IMR-90 (cell line): Measurements from ENCODE around the gene MEN1.

Experiments
- BHLHE40 ChIP-seq: fragments of 150-350 bp; IDR thresholded peaks from 2 replicates; pipeline ENCODE4 v1.6.1; 2016; ENCODE audit warnings: mild to moderate bottlenecking, low read depth, low read length
- CEBPB ChIP-seq: IDR thresholded peaks from 2 replicates; pipeline ENCODE4 v1.6.1; 2012; ENCODE audit warnings: low read depth, low read length, improper control_type of control experiment
- CHD1 ChIP-seq: IDR thresholded peaks from 2 replicates; pipeline ENCODE4 v1.6.1; 2012; ENCODE audit warnings: low read depth, low read length, improper control_type of control experiment
- MAFK ChIP-seq: IDR thresholded peaks from 2 replicates; pipeline ENCODE4 v1.6.1; 2012; ENCODE audit warnings: low read depth, low read length, improper control_type of control experiment
- MXI1 ChIP-seq: IDR thresholded peaks from 2 replicates; pipeline ENCODE4 v1.6.1; 2012; ENCODE audit warnings: low read depth, mild to moderate bottlenecking, low read length, moderate library complexity, borderline replicate concordance
- NFE2L2 ChIP-seq: fragments of 150-350 bp; IDR thresholded peaks from 2 replicates; pipeline ENCODE4 v1.6.1; 2016; ENCODE audit warnings: low read depth, mild to moderate bottlenecking, low read length
- POLR2A ChIP-seq: IDR thresholded peaks from 2 replicates; pipeline ENCODE4 v1.6.1; 2012; ENCODE audit warnings: mild to moderate bottlenecking, low read depth, low read length
- RAD21 ChIP-seq: IDR thresholded peaks from 2 replicates; pipeline ENCODE4 v1.6.1; 2012; ENCODE audit warnings: low read length, improper control_type of control experiment
- RCOR1 ChIP-seq: IDR thresholded peaks from 2 replicates; pipeline ENCODE4 v1.6.1; 2012; ENCODE audit warnings: mild to moderate bottlenecking, low read length, improper control_type of control experiment; ENCODE audit not compliant: insufficient replicate concordance
- RFX5 ChIP-seq: IDR thresholded peaks from 2 replicates; pipeline ENCODE4 v1.8.0; 2012; ENCODE audit warnings: low read depth, mild to moderate bottlenecking, low read length, moderate library complexity
- TF ChIP-seq, protein P1 (sequence below): conservative IDR thresholded peaks from 2 replicates; pipeline ENCODE4 v1.5.1; 2012; ENCODE audit warnings: mild to moderate bottlenecking, low read depth, low read length, improper control_type of control experiment
- TF ChIP-seq, protein P2 (sequence below): fragments of 150-350 bp; IDR thresholded peaks from 2 replicates; pipeline ENCODE4 v1.6.1; 2017; ENCODE audit warnings: mild to moderate bottlenecking, antibody characterized with exemption, low read length, low read depth

DNA sequence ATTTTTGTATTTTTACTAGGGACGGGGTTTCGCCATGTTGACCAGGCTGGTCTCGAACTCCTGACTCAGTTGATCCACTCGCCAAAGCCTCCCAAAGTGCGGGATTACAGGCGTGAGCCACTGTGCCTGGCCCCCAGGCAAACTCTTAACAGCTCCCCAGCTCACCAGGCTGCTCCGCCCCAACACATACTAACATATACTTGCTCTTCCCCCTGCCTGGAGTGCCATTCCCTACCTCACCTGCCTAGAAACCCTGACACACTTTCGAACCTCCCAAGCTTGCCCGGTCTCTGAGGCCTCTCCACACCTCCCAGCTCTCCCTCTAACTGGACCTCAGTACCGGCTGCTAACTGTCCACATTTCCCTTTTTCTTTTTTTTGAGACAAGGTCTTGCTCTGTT lies 15.8 kb downstream of the MEN1 start:
- TF ChIP-seq, protein P1, sequence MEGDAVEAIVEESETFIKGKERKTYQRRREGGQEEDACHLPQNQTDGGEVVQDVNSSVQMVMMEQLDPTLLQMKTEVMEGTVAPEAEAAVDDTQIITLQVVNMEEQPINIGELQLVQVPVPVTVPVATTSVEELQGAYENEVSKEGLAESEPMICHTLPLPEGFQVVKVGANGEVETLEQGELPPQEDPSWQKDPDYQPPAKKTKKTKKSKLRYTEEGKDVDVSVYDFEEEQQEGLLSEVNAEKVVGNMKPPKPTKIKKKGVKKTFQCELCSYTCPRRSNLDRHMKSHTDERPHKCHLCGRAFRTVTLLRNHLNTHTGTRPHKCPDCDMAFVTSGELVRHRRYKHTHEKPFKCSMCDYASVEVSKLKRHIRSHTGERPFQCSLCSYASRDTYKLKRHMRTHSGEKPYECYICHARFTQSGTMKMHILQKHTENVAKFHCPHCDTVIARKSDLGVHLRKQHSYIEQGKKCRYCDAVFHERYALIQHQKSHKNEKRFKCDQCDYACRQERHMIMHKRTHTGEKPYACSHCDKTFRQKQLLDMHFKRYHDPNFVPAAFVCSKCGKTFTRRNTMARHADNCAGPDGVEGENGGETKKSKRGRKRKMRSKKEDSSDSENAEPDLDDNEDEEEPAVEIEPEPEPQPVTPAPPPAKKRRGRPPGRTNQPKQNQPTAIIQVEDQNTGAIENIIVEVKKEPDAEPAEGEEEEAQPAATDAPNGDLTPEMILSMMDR = no peak
- TF ChIP-seq POLR2A (no peak), RAD21 (no peak), RCOR1 (no peak), MAFK (no peak), MXI1 (no peak), CHD1 (no peak), BHLHE40 (no peak), CEBPB (no peak), RFX5 (no peak), NFE2L2 (no peak)
- TF ChIP-seq, protein P2, sequence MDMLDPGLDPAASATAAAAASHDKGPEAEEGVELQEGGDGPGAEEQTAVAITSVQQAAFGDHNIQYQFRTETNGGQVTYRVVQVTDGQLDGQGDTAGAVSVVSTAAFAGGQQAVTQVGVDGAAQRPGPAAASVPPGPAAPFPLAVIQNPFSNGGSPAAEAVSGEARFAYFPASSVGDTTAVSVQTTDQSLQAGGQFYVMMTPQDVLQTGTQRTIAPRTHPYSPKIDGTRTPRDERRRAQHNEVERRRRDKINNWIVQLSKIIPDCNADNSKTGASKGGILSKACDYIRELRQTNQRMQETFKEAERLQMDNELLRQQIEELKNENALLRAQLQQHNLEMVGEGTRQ = no peak
